GM21786 (cell line): ENCODE measurements around the gene GOLGA6L1.
"Not testable (repeated sequence)": the region's sequence is repeated elsewhere in the genome, so short reads cannot be mapped to it uniquely, and the experiment has no call there.

Experiments
- ATAC-seq: cut with Tn5 transposase; IDR thresholded peaks from one replicate; pipeline ENCODE4 v1.9.1; 2021; ENCODE audit not compliant: unreplicated experiment

Gene GOLGA6L1

DNA sequence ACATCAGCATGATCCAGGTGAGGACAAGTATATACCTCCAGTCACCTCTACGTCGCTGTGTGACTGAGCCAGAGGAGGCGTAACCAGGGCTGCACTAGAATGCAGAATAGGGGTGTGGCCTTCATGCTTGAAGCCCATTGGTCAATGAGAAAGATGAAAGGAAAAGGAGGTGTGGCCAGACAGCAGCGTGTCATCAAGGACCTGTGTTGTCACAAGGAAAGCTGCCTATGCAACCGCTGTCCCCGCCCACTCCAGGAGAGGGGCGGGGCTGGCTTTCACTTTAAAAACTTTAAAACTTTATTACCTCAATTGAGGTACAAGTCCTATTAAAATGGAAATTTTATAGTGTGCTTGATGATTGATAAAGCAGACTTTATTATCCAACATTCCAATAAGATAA is at the start of gene GOLGA6L1:
GOLGA6L1 (minus strand) TSS at position 101 of the 400 bp plus-strand sequence; CDS start at position 10, 91 bp downstream.
- not testable (repeated sequence) for ATAC-seq

- not testable (repeated sequence) for ATAC-seq
These were observed 44.6 kb upstream of the GOLGA6L1 start for GRCh38 chr15:23181201-23181600.

DNA sequence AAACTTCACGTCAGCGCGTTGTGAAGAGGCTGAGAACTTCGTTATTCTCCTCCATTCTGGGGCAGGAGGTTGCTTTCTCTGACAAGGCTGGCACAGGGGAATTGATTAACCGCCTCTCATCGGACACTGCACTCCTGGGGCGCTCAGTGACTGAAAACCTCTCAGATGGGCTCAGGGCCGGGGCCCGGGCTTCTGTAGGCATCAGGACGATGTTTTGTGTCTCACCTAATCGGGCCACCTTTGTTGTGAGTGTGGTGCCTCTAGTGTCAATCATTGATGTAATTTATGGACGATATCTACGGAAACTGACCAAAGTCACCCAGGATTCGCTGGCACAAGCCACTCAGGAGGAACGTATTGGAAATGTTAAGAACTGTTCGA is 43.9 kb upstream of the GOLGA6L1 start:
- ATAC-seq, result not testable (repeated sequence)

- ATAC-seq, result not testable (repeated sequence)
These were observed 43.3 kb upstream of the GOLGA6L1 start for GRCh38 chr15:23179768-23180546.

DNA sequence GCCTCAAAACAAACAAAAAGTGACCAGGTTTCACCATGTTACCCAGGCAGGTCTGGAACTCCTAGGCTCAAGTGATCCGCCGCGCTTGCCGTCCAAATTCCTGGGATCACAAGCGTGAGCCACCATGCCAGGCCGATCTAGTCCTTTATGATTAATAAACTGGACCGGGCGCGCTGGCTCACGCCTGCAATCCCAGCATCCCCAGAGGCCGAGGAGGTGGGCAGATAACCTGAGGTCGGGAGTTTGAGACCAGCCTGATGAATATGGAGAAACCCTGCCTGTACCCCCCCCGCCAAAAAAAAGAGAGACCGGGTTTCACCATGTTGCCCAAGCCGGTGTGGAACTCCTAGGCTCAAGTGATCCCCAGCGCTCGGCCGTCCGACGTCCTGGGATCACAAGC is 40.1 kb upstream of the GOLGA6L1 start:
- ATAC-seq, result not testable (repeated sequence)

DNA sequence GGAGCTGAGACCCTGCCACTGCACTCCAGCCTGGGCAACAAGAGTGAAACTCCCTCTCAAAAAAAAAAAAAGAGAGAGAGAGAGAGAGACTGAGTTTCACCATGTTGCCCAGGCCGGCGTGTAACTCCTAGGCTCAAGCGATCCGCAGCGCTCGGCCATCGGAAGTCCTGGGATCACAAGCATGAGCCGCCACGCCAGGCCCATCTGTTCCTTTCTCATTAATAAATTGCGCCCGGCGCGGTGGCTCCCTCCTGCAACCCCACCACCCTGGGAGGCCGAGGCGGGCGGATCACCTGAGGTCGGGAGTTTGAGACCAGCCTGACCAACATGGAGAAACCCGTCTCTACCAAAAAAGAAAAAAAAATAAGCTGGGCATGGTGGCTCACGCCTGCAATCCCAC is 39.0 kb upstream of the GOLGA6L1 start:
- ATAC-seq, result not testable (repeated sequence)

DNA sequence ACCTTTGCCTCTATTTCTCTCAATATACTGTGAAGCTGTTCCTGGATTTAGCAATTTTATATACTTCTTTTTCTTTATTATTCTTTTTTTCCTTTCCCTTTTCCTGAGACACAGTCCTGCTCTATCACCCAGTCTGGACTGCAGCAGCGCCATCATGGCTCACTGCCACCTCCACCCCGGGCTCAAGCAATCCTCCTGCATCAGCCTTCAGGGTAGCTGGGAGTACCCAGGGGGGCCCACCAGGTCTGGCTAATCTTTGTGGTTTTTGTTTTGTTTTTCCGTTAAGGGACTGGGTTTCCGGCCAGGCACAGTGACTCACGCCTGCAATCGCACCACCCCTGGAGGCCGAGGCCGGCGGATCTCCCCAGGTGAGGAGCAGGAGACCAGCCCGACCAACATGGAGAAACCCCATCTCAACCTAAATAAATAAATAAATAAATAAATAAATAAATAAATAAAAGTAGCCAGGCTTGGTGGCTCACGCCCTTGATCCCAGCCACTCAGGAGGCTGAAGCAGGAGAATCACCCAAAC is 38.1 kb upstream of the GOLGA6L1 start:
- ATAC-seq, result not testable (repeated sequence)

DNA sequence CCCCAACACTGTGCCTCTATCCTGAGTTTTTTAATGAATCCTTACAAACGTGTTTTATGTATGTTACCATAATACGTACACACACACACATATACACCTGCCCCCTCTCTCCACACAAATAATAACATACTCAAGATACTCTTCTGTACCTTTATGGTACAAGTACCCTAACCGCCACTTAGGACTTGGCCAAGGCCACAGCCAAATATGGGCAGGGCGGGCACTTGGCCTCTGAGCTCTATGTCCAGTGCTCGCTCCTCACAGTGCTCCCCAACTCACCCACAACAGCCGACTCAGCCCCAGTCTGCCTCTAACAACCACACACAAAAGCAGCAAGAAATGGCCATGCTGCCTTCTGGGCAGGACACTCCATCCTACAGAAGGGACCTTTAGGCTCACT is 3.8 kb downstream of the GOLGA6L1 start:
- ATAC-seq, result not testable (repeated sequence)

DNA sequence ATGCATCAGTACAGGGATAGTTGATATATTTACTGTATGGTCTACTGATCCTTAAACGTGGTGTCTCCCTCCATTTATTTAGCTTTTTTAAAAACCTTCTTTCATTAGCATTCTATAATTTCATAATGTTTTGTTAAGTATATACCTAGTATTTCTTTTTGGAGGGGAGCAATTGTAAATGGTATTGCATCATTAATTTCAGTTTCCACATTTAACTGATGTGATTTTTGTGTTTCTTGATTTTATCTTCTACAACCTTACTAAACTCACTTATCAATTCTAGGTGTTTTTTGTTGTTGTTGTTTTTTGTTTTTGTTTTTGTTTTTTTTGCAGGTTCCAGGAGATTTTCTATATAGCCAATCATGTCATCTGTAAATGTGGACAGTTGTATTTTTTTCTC is 18.4 kb downstream of the GOLGA6L1 start:
- no peak for ATAC-seq

- no peak for ATAC-seq
These were observed 40.8 kb downstream of the GOLGA6L1 start for GRCh38 chr15:23095796-23096195.

GRCh38 chr15:23083115-23083514 is 53.5 kb downstream of the GOLGA6L1 start:
- no peak for ATAC-seq

GRCh38 chr15:23081996-23082737 is 54.5 kb downstream of the GOLGA6L1 start:
- not testable (repeated sequence) for ATAC-seq

DNA sequence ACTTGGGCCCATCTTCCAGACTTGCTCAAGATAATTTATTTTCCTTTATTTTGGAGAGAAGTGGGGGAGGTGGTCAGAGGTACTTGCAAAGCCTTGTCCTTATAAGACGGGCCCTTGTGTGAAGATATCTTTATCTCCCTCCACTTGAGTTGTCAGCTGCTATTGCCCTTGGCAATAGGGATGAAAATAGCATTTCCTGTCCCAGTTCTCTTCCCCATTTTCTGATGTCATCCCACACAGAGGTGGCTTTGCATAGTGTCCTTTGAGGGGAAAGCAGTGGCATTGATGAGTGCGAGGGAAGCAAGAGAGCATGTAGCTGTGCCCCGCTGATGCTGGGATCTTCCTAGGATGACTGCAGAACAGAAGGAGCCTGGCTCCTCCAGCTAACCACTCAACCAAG is 55.4 kb downstream of the GOLGA6L1 start:
- ATAC-seq, result no peak

DNA sequence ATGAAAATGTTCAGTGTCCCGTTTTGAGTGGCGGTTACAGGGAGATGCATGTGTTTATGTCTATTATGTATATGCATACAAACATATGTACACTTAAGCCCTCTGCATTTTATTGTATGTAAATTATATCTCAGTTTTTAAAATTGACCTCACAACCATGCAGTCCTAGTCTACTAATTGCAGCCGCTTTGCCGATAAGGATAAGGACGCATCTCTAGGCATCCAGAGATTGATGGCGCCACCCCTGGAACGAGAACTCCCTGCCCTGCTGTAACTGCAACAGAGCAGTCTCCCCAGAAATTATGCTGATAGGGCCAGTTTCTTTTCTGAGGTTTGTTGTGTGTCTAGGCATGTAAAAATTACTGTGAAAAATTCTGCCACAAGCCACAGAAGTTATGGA is 56.9 kb downstream of the GOLGA6L1 start:
- ATAC-seq, result no peak
